ENCODE measurements around the gene STAB1. TPM values are rescaled to one million over a fixed set of nuclear protein-coding genes. Genes with fewer than 3 reads are reported as not detected.

STAB1 gene
- total and polyA plus RNA-seq, 10 of the 15 experiments (the other 5 are each of a cell fraction or from before 2014, with no cell fraction given): 0.46 TPM; not detected in 9

GRCh38 chr3:52521881-52522650 lies 26.9 kb downstream of the STAB1 start:
- Histone ChIP-seq H3K4me3 (no peak overlapping the region), H3K79me2 (ENCODE audit: control insufficient read depth, insufficient read depth, low read length) (no peaks in the 10 kb centered on the region), H2AFZ (ENCODE audit: control insufficient read depth, low read depth, low read length) (no peak overlapping the region), H3K27me3 (replicated peaks in 1 of 2; ENCODE audit: control insufficient read depth in 2 of 2, insufficient read depth in 2 of 2, low read length in 1 of 2) (no peaks in the 10 kb centered on the region), H3K9ac (ENCODE audit: control insufficient read depth, insufficient read depth, low read length) (no peak overlapping the region), H3K4me1 (ENCODE audit: control insufficient read depth, insufficient read depth, low read length) (no peaks in the 10 kb centered on the region), H3K36me3 (ENCODE audit: control insufficient read depth in 2 of 2, insufficient read depth in 2 of 2, low read length in 1 of 2) (peaks cover 0 to 4% of the 10 kb centered on the region in 2 experiments; a peak in 2 of 4 replicates), H3K27ac (ENCODE audit: control insufficient read depth, insufficient read depth) (no peak overlapping the region), H3K9me3 (replicated peaks; ENCODE audit: control insufficient read depth, insufficient read depth, low read length) (no peaks in the 10 kb centered on the region), H4K20me1 (ENCODE audit: control insufficient read depth, insufficient read depth) (no peaks in the 10 kb centered on the region), H3K4me2 (ENCODE audit: control insufficient read depth, insufficient read depth) (no peak overlapping the region)
- intact Hi-C loops (cut with micrococcal nuclease; ENCODE audit: unreplicated experiment) (no loop called here), in situ Hi-C loops (cut with MboI) (no loop called here)
- POLR2A ChIA-PET: no interaction called here
- ATAC-seq (no peak; the same call in 2 of the 3 replicates), DNase-seq (ENCODE audit: low read depth, low spot score) (no peak), FAIRE-seq (no peak)
- CTCF ChIA-PET: no interaction called here
- WGBS (ENCODE audit: insufficient coverage, insufficient replicate concordance, low lambda C conversion rate, missing lambda C conversion rate): 86% methylated on average over 33 of the region's 33 CpGs
- SMC1A ChIA-PET (ENCODE audit: uncharacterized antibody, unreplicated experiment): no interaction called here
- no TSS peak for BruUV-seq (replicated peaks)
- RAD21 ChIA-PET (ENCODE audit: unreplicated experiment): no interaction called here
- TF ChIP-seq MTA2 (IDR thresholded peaks at IDR 0.05; ENCODE audit: low read depth) (no peak), CTCF (IDR thresholded peaks at IDR 0.05 in 2 of 3, conservative IDR thresholded peaks at IDR 0.05 in 1 of 3; ENCODE audit: control insufficient read depth in 2 of 3, extremely low read depth in 1 of 3, insufficient read depth in 1 of 3, low read depth in 3 of 3, low read length in 3 of 3) (no peak), SP1 (IDR thresholded peaks at IDR 0.05; ENCODE audit: low read depth, low read length) (no peak), IRF5 (IDR thresholded peaks at IDR 0.05; ENCODE audit: borderline replicate concordance) (no peak), ZBTB11 (CRISPR knock-in tag; IDR thresholded peaks at IDR 0.05) (no peak), KDM1A (IDR thresholded peaks at IDR 0.05; ENCODE audit: borderline replicate concordance) (no peak), HDAC2 (IDR thresholded peaks at IDR 0.05) (no peak), CHD1 (IDR thresholded peaks at IDR 0.05; ENCODE audit: low read depth, low read length) (no peak), ATF7 (IDR thresholded peaks at IDR 0.05; ENCODE audit: low read depth) (no peak), CUX1 (IDR thresholded peaks at IDR 0.05; ENCODE audit: insufficient replicate concordance, low read depth, low read length) (no peak), ZNF274 (IDR thresholded peaks at IDR 0.05; ENCODE audit: insufficient read depth, insufficient read length) (no peak), YY1 (IDR thresholded peaks at IDR 0.05; ENCODE audit: low read depth, low read length) (no peak)

Measured in GM12878 (cell line).